DMS53 treated with DMSO at 0.1 percent for 48 hours (cell line): Measurements from ENCODE around the gene PRMT3.
"Not testable (repeated sequence)": the region's sequence is repeated elsewhere in the genome, so short reads cannot be mapped to it uniquely, and the experiment has no call there.

ENCODE experiments used
- DNase-seq: peaks from one replicate; lab custom pipeline; 2025; ENCODE audit not compliant: unreplicated experiment; lab: John Stamatoyannopoulos, UW

The PRMT3 gene

DNA sequence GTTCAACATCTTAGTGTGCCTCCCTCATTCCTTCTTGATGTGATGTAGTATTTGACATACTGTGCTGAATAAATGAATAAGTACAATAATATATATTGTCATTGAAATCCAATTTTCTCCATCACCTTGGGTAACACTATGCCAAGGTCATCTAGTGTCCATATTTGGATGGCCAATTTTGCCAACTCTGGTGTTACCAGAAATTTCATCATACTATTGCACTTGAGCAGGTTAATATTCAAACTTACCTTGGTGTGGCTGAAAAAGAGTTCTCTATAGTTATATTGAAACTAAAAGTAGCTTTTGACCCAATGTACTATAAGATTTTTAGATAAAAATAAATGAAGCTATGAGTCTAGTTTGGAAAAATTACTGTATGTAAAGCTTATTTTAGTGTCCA is 113.7 kb downstream of the PRMT3 start:
- no peak for DNase-seq

DNA sequence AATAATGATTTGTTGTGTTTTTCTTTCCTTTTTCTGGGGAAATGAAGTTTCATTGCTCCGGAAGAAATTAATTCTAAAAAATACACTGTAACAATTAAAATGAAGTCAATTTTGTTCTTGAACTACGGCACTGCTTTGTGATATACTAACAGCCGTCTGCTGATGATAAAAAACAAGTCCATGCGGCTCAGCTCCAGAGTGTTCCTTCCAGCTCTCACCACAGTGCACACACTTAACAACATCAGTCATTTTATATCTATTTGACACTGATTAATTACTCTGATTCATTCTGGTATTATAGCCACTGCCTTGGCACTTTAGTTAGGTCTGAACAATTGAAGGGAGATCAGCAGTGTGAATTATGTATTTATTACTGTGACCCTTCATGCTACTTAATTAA is 114.5 kb downstream of the PRMT3 start:
- no peak for DNase-seq

DNA sequence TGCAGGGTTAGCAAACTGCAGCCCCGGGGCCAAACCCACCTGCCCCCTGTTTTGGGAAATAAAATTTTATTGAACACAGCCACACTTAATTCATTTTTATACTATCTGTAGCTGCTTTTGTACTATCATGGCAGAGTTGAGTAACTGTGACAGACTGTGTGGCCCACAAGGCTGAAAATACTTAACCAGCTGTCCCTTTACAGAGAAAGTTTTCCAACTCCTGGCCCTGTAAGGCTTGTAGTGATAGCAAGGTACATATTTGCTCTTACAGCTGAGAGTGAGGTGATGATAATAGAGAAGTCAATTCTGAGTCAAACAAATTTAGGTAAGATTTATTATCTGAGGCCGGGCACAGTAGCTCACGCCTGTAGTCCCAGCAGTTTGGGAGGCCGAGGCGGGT is 124.5 kb downstream of the PRMT3 start:
- DNase-seq = no peak

- no peak for DNase-seq
Measured at GRCh38 chr11:20512869-20513268, 125.4 kb downstream of the PRMT3 start.

- DNase-seq = no peak
Measured at GRCh38 chr11:20518323-20518834, 130.9 kb downstream of the PRMT3 start.

- DNase-seq = no peak
Measured at GRCh38 chr11:20522536-20522935, 135.0 kb downstream of the PRMT3 start.

GRCh38 chr11:20529757-20530156 is 142.2 kb downstream of the PRMT3 start:
- no peak for DNase-seq

DNA sequence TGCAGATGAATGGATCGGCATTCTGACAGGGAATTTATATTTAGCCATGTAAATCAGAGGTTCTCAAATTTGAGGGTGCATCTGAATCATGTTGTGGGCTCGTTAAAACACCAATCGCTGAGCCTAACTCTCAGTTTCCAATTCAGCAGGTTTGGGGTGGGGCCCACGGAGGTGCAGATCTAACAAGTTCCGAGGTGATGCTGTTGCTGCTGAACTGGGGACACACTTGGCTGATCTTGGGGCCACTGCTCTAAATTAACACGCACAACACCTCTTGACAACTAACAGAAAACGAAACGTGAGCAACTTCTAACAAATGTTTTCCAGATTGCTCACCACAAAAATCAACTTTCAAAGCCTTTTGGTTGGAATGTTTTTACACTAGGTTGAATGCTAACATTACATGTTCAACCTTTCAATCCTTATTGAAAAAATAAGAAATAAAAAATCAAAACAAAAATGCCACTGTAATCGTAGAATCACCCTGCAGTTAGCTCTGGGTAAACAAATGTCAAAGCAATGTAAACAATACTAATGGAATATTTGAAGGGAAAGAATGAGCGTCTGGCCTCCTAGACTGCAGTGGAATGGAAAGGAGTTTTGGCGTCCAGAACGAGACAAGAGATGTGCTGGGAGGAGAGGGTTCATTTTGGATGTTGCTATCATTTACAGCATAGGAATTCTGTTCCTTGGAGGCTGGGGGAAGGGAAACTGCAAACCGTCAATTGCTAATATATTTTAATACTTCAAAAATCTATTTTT is 143.6 kb downstream of the PRMT3 start:
- peak; percentile 22 for DNase-seq

GRCh38 chr11:20535271-20535881 is 147.9 kb downstream of the PRMT3 start:
- DNase-seq = no peak

DNA sequence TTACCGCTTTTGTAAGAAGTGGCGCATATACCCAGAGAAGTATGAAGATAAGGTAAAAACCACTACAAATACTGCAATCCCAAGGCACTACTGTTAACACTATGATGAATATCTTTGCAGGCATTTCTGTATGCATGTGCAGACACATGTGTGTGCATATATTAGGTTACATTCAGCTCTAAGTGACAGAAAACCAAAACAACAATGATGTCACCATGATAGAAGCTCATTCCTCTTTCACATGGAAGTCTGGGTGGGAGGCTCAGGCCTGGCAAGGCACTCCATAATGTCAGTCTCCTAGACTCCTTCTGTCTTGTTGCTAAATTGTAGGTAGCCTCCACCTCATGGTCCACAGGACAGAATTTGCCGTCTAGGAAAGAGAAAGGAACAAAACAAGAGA is 148.8 kb downstream of the PRMT3 start:
- DNase-seq = no peak

DNA sequence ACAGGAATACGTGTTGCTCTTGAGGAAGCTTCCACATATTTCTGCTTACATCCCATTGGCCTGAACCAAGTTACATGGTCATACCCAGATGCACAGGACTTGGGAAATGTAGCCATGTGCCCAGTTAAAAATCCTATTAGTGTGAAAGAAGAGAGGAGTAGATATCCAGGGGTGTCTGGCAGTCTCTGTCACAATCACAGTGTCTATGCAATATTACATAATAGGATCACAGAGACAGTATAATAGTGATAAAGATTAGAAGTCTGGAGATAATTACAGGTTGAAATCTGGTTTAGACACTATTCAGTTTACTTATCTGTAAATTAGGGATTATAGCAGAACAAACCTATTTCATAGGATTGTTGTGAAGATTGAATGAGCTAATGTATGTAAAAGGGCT is 149.3 kb downstream of the PRMT3 start:
- no peak for DNase-seq

GRCh38 chr11:20541503-20541902 is 154.0 kb downstream of the PRMT3 start:
- DNase-seq = no peak

GRCh38 chr11:20544603-20545237 is 157.2 kb downstream of the PRMT3 start:
- no peak for DNase-seq

DNA sequence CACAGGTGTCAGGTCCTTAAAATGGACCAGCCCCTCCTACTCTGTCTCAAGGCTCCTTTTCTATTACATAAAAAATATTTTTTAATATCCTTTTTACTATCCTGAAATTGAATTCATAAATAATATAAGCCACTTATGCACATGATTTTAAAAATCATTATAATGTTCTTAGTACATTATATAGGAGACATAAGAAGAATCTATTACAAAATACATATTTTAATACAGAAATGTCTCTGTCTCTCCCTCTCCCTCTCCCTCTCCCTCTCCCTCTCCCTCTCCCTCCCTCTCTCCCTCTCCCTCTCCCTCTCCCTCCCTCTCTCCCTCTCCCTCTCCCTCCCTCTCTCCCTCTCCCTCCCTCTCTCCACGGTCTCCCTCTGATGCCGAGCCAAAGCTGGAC is 159.9 kb downstream of the PRMT3 start:
- DNase-seq = no peak

DNA sequence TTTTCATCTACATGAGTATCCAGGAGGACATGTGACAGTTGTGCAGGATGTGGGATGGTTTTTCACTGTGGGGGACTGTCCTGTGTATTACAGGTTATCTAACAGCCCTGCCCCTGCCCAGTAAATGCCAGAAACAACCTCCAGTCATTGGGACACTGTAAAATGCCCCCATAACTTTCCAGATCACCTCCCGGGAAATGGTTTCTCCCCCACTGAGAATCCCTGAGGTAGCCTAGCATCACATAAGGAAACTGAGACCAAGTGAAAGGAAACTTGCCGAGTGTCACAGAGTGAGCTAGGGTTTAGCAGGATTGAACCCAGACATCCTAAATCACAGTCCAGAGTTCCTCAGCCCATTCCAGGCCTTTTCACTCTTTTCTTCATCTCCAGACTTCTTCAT is 163.6 kb downstream of the PRMT3 start:
- DNase-seq = no peak

GRCh38 chr11:20555783-20556182 is 168.3 kb downstream of the PRMT3 start:
- DNase-seq = no peak

- not testable (repeated sequence) for DNase-seq
Measured at GRCh38 chr11:20556396-20556795, 168.9 kb downstream of the PRMT3 start.

DNA sequence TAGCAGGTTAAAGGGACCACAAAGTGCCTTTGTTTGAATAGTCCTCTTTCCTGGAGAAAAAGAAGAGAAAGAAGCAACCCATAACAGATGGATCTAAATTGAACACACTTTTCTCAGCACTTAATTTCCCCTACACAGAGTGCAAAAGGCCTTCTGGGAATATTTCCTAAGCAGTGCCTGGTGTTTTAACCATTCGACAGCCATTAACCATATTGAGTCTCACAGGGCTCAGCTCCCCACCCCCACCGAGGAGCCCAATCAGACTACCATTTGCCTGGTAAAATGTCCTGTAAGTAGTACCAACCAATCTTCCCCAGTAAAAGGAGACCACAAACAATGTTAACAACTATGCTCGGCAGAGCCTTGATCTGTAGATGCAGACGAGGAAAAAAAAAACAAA is 171.2 kb downstream of the PRMT3 start:
- DNase-seq = no peak
